Mammary epithelial cell (primary cell): ENCODE results near the gene ZNF662.

Experiments
- CTCF ChIP-seq, 2 donors: IDR thresholded peaks in 1 of 2; conservative IDR thresholded peaks in 1 of 2; 2 replicates each; pipeline ENCODE4 v1.5.1; 2011 to 2012; ENCODE audit warnings: inconsistent platforms in 2 of 2, low read length in 2 of 2, mild to moderate bottlenecking in 2 of 2, control low read depth in 1 of 2, low read depth in 1 of 2; ENCODE audit not compliant: insufficient read depth in 1 of 2; ENCODE audit errors: extremely low read depth in 1 of 2
- EZH2 ChIP-seq: IDR thresholded peaks from 2 replicates; pipeline ENCODE4 v1.6.1; 2012; ENCODE audit warnings: low read length, inconsistent platforms, borderline replicate concordance

- TF ChIP-seq CTCF (conservative IDR thresholded peaks at IDR 0.05 in 1 of 2, IDR thresholded peaks at IDR 0.05 in 1 of 2; ENCODE audit: extremely low read depth in 1 of 2, insufficient read depth in 1 of 2, low read depth in 1 of 2, low read length in 2 of 2), result no peak
- no peak for TF ChIP-seq EZH2
Observed at GRCh38 chr3:42905740-42906069, 237 bp upstream of the ZNF662 start.
